MM.1S (cell line): Measurements from ENCODE around the gene ZFAND2A.
"Not testable (repeated sequence)": the region's sequence is repeated elsewhere in the genome, so short reads cannot be mapped to it uniquely, and the experiment has no call there.

Source experiments
- DNase-seq: peaks from one replicate; pipeline ENCODE4 v3.0.0-alpha.2; 2015
- H2AFZ ChIP-seq: fragments of 300-600 bp; sonication (generic); 2 replicates; pipeline ENCODE4 v1.6.0; 2016; ENCODE audit warnings: antibody characterized with exemption, low read length
- H3F3A ChIP-seq: fragments of 300-600 bp; sonication (generic); 2 replicates; pipeline ENCODE4 v1.6.1; 2016; ENCODE audit warnings: mild to moderate bottlenecking, antibody characterized with exemption, low read length, moderate library complexity, mixed read lengths; ENCODE audit not compliant: insufficient read depth
- H3K27ac ChIP-seq: fragments of 300-600 bp; sonication (generic); 2 replicates; pipeline ENCODE4 v1.5.1; 2016; ENCODE audit warnings: mild to moderate bottlenecking, low read length
- H3K27me3 ChIP-seq: fragments of 300-600 bp; sonication (generic); replicated peaks from 2 replicates; pipeline ENCODE4 v1.6.0; 2016; ENCODE audit warnings: low read length; ENCODE audit not compliant: insufficient read depth
- H3K36me3 ChIP-seq: fragments of 300-600 bp; sonication (generic); replicated peaks from 2 replicates; pipeline ENCODE4 v1.6.1; 2016; ENCODE audit warnings: mild to moderate bottlenecking, low read length, mixed read lengths; ENCODE audit not compliant: insufficient read depth
- H3K4me1 ChIP-seq: fragments of 300-600 bp; sonication (generic); 2 replicates; pipeline ENCODE4 v1.6.1; 2016; ENCODE audit warnings: low read length, mixed read lengths
- H3K4me2 ChIP-seq: fragments of 300-600 bp; sonication (generic); 2 replicates; pipeline ENCODE4 v1.6.0; 2016; ENCODE audit warnings: low read depth, low read length
- H3K4me3 ChIP-seq: fragments of 300-600 bp; sonication (generic); 2 replicates; pipeline ENCODE4 v1.5.1; 2016; ENCODE audit warnings: low read length, mixed read lengths
- H3K79me2 ChIP-seq: fragments of 300-600 bp; sonication (generic); 2 replicates; pipeline ENCODE4 v1.6.1; 2016; ENCODE audit warnings: mixed run types, low read length, mixed read lengths
- H3K9ac ChIP-seq: fragments of 300-600 bp; sonication (generic); 2 replicates; pipeline ENCODE4 v1.6.1; 2016; ENCODE audit warnings: low read length, mixed read lengths
- H3K9me2 ChIP-seq: fragments of 300-600 bp; sonication (generic); replicated peaks from 2 replicates; pipeline ENCODE4 v1.6.1; 2016; ENCODE audit warnings: mild to moderate bottlenecking, low read length, mixed read lengths; ENCODE audit not compliant: insufficient read depth
- H3K9me3 ChIP-seq: fragments of 300-600 bp; sonication (generic); replicated peaks from 2 replicates; pipeline ENCODE4 v1.6.1; 2016; ENCODE audit warnings: mild to moderate bottlenecking, low read length, mixed read lengths; ENCODE audit not compliant: insufficient read depth
- H4K20me1 ChIP-seq: fragments of 300-600 bp; sonication (generic); 2 replicates; pipeline ENCODE4 v1.6.1; 2016; ENCODE audit warnings: mild to moderate bottlenecking, low read length, moderate library complexity, mixed read lengths; ENCODE audit not compliant: insufficient read depth
- EZH2 ChIP-seq: fragments of 300-600 bp; sonication (generic); optimal IDR thresholded peaks from 2 replicates; pipeline ENCODE3; 2017; ENCODE audit warnings: low read depth, mild to moderate bottlenecking, antibody characterized with exemption, low read length, mixed read lengths
- EZH2phosphoT487 ChIP-seq: fragments of 300-600 bp; sonication (generic); IDR thresholded peaks from 2 replicates; pipeline ENCODE4 v1.6.1; 2018; ENCODE audit warnings: antibody characterized with exemption, low read length
- TF ChIP-seq, protein P1 (sequence below): fragments of 300-600 bp; sonication (generic); IDR thresholded peaks from 2 replicates; pipeline ENCODE4 v1.5.1; 2016; ENCODE audit warnings: antibody characterized with exemption, low read length, mixed read lengths

Gene ZFAND2A

DNA sequence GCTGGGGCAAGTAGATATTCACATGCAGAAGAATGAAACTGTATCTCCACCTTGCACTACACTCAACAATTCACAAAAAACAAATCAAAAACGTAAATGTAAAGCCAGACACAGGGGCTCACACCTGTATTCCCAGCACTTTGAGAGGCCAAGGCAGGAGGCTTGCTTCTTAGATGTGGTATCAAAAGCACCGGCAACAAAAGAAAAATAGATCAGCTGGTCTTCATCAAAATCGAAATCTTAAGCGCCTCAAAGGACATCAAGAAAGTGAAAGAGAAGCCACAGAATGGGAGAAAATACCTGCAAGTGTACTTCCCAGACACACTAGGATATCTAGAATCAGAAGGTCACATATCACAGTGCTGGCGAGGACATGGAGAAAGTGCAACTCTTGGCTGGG is 40.8 kb downstream of the ZFAND2A start:
- Histone ChIP-seq H3K27me3 (no peaks in the 10 kb centered on the region), H3K4me2 (no peak overlapping the region), H4K20me1 (no peaks in the 10 kb centered on the region), H3K79me2 (peaks cover 3% of the 10 kb centered on the region; the same call in 1 of the 2 replicates), H3K9ac (no peak overlapping the region), H3K9me3 (no peaks in the 10 kb centered on the region), H2AFZ (no peak overlapping the region), H3F3A (no peaks in the 10 kb centered on the region), H3K4me1 (no peaks in the 10 kb centered on the region), H3K9me2 (no peaks in the 10 kb centered on the region), H3K27ac (no peak overlapping the region), H3K36me3 (no peaks in the 10 kb centered on the region), H3K4me3 (no peak overlapping the region)
- TF ChIP-seq EZH2 = no peak
- TF ChIP-seq, protein P1, sequence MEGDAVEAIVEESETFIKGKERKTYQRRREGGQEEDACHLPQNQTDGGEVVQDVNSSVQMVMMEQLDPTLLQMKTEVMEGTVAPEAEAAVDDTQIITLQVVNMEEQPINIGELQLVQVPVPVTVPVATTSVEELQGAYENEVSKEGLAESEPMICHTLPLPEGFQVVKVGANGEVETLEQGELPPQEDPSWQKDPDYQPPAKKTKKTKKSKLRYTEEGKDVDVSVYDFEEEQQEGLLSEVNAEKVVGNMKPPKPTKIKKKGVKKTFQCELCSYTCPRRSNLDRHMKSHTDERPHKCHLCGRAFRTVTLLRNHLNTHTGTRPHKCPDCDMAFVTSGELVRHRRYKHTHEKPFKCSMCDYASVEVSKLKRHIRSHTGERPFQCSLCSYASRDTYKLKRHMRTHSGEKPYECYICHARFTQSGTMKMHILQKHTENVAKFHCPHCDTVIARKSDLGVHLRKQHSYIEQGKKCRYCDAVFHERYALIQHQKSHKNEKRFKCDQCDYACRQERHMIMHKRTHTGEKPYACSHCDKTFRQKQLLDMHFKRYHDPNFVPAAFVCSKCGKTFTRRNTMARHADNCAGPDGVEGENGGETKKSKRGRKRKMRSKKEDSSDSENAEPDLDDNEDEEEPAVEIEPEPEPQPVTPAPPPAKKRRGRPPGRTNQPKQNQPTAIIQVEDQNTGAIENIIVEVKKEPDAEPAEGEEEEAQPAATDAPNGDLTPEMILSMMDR = no peak
- no peak for TF ChIP-seq EZH2phosphoT487
- DNase-seq = no peak

DNA sequence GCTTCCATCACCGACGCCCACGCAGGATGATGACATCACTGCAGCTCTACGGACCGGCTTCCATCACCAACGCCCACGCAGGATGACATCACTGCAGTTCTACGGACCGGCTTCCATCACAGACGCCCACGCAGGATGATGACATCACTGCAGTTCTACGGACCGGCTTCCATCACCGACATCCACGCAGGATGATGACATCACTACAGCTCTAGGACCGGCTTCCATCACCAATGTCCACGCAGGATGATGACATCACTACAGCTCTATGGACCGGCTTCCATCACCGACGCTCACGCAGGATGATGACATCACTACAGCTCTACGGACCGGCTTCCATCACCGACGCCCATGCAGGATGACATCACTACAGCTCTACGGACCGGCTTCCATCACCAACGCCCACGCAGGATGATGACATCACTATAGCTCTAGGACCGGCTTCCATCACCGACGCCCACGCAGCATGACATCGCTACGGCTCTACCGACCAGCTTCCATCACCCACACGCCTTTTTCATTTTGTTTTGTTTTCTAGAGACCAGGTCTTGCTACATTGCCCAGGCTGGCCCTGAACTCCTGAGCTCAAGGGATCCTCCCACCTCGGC is 42.6 kb downstream of the ZFAND2A start:
- no peak for DNase-seq
- H3K79me2 ChIP-seq = peaks cover 3% of the 10 kb centered on the region; the same call in 1 of the 2 replicates
- H3K9ac ChIP-seq = no peak overlapping the region
- no peaks in the 10 kb centered on the region for H3K4me1 ChIP-seq
- H3K36me3 ChIP-seq = no peaks in the 10 kb centered on the region
- no peaks in the 10 kb centered on the region for H4K20me1 ChIP-seq
- no peak overlapping the region for H3K27ac ChIP-seq
- TF ChIP-seq EZH2phosphoT487 = no peak
- TF ChIP-seq, protein P1 = no peak
- TF ChIP-seq EZH2 = no peak
- H3F3A ChIP-seq = no peaks in the 10 kb centered on the region
- no peak overlapping the region for H2AFZ ChIP-seq
- no peak overlapping the region for H3K4me3 ChIP-seq
- H3K4me2 ChIP-seq = no peak overlapping the region
- no peaks in the 10 kb centered on the region for H3K9me3 ChIP-seq
- no peaks in the 10 kb centered on the region for H3K9me2 ChIP-seq
- no peaks in the 10 kb centered on the region for H3K27me3 ChIP-seq

DNA sequence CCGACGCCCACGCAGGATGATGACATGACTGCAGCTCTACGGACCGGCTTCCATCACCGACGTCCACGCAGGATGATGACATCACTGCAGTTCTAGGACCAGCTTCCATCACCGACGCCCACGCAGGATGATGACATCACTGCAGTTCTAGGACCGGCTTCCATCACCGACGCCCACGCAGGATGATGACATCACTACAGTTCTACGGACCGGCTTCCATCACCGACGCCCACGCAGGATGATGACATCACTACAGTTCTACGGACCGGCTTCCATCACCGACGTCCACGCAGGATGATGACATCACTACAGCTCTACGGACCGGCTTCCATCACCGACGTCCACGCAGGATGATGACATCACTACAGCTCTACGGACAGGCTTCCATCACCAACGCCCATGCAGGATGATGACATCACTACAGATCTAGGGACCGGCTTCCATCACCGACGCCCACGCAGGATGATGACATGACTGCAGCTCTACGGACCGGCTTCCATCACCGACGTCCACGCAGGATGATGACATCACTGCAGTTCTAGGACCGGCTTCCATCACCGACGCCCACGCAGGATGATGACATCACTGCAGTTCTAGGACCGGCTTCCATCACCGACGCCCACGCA is 43.5 kb downstream of the ZFAND2A start:
- H3K79me2 ChIP-seq, H3K36me3 ChIP-seq, H3K9ac ChIP-seq, H4K20me1 ChIP-seq, H3K4me1 ChIP-seq, H3K4me3 ChIP-seq, H3K27ac ChIP-seq, H3K4me2 ChIP-seq, H3K9me3 ChIP-seq, H3F3A ChIP-seq, H3K27me3 ChIP-seq, H2AFZ ChIP-seq, H3K9me2 ChIP-seq, DNase-seq: not testable (repeated sequence)

DNA sequence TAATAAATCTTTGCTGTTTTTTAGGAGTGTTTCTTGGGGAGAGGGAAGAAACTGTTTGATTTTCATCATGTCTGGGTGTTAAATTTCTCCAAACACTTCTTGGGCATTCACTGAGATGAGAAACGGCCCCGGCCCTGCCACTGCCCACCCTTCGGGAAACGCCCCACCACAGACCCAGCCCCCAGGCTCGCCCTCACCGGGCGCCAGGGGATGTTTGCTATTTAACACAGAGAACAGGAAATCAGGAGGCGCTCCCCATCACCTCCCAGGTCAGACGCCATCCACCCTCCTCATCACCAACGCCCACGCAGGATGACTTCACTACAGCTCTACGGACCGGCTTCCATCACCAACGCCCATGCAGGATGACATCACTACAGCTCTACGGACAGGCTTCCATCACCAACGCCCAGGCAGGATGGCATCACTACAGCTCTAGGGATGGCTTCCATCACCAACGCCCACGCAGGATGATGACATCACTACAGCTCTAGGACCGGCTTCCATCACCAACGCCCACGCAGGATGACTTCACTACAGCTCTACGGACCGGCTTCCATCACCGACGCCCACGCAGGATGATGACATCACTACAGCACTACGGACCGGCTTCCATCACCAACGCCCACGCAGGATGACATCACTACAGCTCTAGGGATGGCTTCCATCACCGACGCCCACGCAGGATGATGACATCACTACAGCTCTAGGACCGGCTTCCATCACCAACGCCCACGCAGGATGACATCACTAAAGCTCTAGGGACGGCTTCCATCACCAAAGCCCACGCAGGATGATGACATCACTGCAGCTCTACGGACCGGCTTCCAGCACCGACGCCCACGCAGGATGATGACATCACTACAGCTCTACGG is 44.6 kb downstream of the ZFAND2A start:
- H3K4me2 ChIP-seq, H4K20me1 ChIP-seq, H3K79me2 ChIP-seq, H3K4me1 ChIP-seq, H3F3A ChIP-seq, H3K27me3 ChIP-seq, H3K9me2 ChIP-seq, H3K36me3 ChIP-seq, H3K9me3 ChIP-seq, H3K4me3 ChIP-seq, H3K27ac ChIP-seq, H3K9ac ChIP-seq, H2AFZ ChIP-seq, DNase-seq: not testable (repeated sequence)
